T-helper 1 cell (primary cell): ENCODE results near the gene PSME2.
"Not testable (repeated sequence)": the region's sequence is repeated elsewhere in the genome, so short reads cannot be mapped to it uniquely, and the experiment has no call there.

Experiments
- DNase-seq, 5 donors: peaks; one replicate each; pipeline ENCODE4 v3.0.0-alpha.2; 2012 to 2020

Gene PSME2

DNA sequence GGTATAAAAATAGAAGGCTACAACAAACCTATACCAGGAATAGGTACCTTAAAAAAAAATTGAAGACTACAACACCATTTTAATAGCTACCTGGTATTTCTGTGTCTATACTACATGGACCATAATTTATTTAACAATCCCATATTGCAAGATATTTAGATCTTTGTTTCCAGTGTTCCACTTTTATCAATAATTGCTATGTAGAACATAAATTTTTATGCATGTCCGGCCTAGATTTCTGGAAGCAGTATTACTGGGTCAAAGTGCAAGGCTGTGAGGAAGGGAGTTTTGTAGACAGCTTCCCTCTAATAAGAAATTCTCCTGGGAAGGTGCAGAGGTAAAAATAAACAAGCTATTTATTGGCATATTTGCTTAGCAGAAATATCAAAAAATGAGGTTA, 35.9 kb downstream of the PSME2 start:
- no peak for DNase-seq

- no peak for DNase-seq
Measured at GRCh38 chr14:24110060-24110459, 36.4 kb downstream of the PSME2 start.

GRCh38 chr14:24108336-24108874, 38.0 kb downstream of the PSME2 start:
- DNase-seq, result no peak

DNA sequence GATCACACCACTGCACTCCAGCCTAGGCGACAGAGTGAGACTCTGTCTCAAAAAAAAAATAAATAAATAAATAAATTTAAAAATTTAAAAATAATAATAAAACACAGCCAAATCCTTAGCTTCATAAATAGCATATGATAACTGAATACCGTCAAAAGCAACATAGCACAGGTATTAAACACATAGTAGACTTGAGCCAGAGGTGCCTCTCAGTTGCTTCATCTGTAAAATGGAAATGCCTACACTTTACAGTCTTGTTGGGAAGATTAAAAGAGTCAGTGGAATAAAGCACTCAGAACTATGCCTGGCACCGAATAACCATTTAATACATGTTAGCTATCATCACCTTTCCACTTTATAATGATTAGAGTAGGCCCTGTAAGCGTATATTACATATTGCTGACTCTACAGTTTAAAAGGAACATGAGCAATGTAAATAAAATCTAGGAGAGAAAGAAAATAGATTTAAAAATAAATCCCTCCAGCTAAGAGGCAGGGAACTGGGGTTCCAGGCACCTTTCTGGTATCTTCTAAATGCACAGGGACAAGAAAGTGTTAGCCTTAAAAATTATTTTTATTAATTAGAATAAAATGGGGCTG, 39.6 kb downstream of the PSME2 start:
- DNase-seq, result no peak

DNA sequence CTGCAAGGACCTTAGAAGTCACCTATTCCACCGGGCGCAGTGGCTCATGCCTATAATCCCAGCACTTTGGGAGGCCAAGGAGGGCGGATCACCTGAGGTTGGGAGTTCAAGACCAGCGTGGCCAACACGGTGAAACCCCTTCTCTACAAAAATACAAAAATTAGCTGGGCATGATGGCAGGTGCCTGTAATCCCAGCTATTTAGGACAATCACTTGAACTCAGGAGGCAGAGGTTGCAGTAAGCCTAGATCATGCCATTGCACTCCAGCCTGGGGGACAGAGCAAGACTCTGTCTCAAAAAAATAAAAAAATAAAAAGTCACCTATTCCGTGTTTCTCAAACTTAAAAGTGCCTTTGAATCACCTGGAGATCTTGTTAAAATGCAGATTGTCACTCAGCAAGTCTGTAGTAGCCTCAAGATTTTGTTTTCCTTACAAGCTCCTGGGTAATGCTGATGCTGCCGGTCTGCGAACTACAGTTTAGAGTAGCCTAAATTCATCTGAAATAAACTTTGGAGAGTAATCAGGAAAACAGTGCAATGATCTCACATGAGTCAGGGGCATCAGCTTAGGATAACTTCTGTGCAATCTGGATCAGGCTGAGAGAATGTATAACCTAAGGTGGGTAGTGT, 40.7 kb downstream of the PSME2 start:
- not testable (repeated sequence) for DNase-seq

GRCh38 chr14:24103451-24103850, 43.0 kb downstream of the PSME2 start:
- DNase-seq, result no peak

GRCh38 chr14:24102357-24103048, 43.9 kb downstream of the PSME2 start:
- no peak for DNase-seq

DNA sequence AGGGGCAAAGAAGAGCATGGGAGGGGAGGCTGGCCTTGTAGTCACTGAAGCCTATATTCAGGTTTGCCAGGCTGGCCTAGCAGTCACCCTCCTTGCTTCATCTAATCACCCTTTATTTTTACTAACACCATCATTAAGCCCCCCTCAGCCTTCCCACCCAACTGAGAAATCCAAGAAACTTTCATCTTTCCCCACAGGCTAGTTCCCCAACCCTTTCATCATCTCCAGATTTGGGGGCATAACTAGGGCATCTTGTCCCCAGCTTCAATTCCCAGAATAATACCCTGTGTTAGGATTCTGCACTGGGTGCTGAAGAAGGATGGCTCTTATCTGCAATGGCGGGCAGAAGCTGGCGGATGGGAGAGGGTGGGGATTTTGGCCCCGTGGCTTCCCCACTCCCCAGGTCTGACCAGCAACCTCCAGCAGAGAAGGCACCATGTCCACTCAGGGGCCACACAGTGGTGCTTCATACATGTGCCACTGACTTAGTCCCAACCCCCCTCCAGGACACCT, 45.4 kb downstream of the PSME2 start:
- no peak for DNase-seq

DNA sequence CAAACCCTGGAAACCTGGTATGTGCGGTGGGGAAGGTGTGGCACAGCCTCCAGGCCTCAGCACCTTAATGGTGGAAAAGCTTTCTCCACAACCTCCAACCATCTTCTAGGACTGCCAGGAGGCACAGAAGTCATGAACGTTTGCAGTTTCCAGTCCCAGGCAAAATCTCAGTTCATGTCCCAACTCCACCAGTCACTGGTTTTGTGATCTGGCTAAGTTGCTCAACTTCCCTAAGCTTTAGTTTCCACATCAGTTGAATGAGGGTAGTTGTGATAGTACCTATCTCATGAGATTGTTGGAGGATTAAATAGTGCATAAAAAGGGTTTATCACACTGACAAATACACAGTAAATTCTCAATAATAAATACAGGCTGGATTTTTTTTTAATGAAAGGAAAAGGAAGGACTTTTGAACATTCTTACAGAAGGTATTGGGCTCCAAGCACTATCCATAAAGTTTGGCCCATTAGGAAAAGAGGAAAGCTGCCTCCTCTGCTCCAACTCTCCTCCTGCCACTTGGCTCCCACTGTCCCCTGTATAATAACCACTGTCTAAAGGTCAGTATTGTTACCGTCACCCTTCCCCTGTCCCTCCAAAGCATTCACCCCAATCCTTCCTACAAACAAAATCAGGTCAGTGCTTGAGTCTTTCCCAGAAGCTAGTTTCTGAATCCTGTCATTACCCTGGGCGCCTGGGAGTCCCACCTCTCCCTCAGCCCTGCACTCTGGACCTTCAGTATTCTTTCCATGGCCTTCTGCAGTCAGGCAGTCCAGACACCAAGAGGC, 46.0 kb downstream of the PSME2 start:
- DNase-seq, result no peak

DNA sequence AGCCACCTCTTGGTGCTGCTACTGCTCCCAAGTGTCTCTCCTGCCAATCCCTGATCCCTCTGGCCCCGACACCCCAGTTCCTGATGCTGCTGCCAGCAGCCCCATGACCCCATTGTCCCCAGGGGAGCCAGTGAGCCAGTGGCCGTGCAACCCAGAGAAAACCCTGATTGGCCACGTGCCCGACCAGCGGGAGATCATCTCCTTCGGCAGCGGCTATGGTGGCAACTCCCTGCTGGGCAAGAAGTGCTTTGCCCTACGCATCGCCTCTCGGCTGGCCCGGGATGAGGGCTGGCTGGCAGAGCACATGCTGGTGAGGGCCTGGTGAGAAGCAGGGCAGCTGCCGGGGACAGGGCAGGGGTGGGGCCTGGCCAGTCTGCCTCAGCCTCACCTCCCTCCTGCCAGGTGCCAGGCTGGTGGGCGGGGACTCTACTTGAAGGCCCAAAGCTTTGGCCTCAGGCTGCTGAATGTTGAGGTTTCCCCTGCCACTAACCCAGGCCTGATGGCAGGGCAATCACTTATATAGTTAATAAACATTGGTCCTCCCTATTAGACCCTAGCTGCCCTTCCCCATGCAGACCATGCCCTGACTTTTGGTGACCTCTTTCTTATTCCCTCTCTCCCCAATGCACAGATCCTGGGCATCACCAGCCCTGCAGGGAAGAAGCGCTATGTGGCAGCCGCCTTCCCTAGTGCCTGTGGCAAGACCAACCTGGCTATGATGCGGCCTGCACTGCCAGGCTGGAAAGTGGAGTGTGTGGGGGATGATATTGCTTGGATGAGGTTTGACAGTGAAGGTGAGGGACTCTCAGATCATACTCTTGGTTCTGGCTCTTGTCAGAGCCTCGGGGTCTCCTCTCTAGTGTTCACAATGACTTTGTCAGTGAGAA, 47.2 kb downstream of the PSME2 start:
- no peak for DNase-seq

DNA sequence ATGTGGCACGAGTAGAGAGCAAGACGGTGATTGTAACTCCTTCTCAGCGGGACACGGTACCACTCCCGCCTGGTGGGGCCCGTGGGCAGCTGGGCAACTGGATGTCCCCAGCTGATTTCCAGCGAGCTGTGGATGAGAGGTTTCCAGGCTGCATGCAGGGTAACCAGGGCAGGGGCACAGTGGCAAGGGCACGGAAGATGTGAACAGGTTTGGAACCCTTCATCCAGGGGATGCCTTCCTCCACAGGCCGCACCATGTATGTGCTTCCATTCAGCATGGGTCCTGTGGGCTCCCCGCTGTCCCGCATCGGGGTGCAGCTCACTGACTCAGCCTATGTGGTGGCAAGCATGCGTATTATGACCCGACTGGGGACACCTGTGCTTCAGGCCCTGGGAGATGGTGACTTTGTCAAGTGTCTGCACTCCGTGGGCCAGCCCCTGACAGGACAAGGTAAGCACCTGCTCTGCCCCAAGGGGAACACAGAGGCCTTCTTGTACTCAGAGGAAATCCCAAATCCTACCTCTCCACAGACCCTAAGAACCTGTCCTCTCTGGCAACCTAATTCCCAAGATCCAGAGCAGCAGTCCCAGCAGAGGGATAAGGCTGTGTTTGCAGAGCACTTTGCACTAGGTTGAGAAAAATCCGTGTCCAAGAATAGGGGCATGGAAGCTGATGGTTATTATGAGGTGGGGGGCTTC, 48.0 kb downstream of the PSME2 start:
- DNase-seq, result no peak

GRCh38 chr14:24096545-24097181, 49.7 kb downstream of the PSME2 start:
- no peak for DNase-seq

GRCh38 chr14:24095271-24096068, 50.9 kb downstream of the PSME2 start:
- DNase-seq, result peak in 1 of 5 donors; percentile 57

GRCh38 chr14:24094841-24095270, 51.6 kb downstream of the PSME2 start:
- DNase-seq, result no peak

DNA sequence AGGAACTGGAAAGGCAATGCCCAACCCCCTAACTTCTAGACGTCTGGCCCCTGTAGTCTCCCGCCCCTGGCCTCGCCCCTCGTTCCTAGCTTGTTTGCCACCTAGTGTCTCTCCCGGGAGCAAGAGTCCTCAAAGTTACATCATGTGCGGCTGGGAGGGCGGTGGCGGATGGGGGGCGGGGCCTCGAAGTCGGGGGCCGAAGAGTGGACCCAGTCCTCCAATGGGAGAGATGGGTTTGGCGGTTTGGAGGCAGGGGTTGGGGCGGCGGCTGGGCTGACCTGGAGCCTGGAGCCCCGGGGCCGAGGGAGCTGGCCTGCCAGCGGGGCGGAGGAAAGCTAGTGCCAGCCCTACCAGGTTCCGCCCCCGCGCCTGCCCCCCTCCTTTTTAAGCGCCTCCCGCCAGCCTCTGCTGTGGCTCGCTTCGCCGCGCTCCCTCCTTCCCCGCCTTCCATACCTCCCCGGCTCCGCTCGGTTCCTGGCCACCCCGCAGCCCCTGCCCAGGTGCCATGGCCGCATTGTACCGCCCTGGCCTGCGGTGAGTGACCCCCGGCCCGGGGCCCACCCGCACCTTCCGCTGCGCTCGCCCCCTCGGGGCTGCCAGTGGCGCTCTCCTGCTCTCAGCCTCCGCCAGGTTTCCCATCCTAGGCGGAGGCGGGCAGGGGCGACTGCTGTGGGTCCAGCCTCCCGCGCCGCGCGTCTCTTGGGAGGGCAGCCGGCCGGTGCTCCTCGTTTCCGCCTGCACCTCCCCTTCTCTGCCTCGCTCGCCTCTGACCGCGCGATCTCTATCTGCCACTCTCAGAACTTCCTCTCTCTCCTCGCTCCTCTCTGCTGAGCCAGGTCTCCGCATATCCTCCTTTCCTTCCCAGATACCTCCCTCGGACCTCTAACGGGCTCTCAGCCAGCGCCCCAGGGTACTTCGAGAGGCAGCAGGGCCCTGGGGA, 52.2 kb downstream of the PSME2 start, which contains the start of gene PCK2:
TSS of gene PCK2 (plus strand) at position 411 of the 940 bp plus-strand sequence. CDS start at position 506, 95 bp downstream.
- DNase-seq, result peak; percentile 58 to 98 (median 64)
